Thyroid gland (tissue), 4 donors: ENCODE results near the gene GPC1.

Experiments
- POLR2A ChIP-seq, 2 donors: fragments of 450-650 bp; IDR thresholded peaks; one replicate each; pipeline ENCODE4 v1.6.1; 2017; ENCODE audit warnings: antibody characterized with exemption in 2 of 2, mild to moderate bottlenecking in 2 of 2, moderate library complexity in 1 of 2
- TF ChIP-seq, protein P1 (sequence below), 6 experiments: fragments of 200-600 bp in 3 of 6; fragments of 450-650 bp in 3 of 6; sonication (generic) in 3 of 6; IDR thresholded peaks; one replicate each; pipeline ENCODE4 v1.5.1; 2016 to 2019; ENCODE audit warnings: antibody characterized with exemption in 6 of 6, mild to moderate bottlenecking in 2 of 6, inconsistent platforms in 1 of 6, moderate library complexity in 1 of 6

- TF ChIP-seq, protein P1, sequence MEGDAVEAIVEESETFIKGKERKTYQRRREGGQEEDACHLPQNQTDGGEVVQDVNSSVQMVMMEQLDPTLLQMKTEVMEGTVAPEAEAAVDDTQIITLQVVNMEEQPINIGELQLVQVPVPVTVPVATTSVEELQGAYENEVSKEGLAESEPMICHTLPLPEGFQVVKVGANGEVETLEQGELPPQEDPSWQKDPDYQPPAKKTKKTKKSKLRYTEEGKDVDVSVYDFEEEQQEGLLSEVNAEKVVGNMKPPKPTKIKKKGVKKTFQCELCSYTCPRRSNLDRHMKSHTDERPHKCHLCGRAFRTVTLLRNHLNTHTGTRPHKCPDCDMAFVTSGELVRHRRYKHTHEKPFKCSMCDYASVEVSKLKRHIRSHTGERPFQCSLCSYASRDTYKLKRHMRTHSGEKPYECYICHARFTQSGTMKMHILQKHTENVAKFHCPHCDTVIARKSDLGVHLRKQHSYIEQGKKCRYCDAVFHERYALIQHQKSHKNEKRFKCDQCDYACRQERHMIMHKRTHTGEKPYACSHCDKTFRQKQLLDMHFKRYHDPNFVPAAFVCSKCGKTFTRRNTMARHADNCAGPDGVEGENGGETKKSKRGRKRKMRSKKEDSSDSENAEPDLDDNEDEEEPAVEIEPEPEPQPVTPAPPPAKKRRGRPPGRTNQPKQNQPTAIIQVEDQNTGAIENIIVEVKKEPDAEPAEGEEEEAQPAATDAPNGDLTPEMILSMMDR (IDR thresholded peaks at IDR 0.05), result no peak
- TF ChIP-seq POLR2A (IDR thresholded peaks at IDR 0.05), result no peak
Measured at GRCh38 chr2:240462073-240462706, 26.7 kb downstream of the GPC1 start.
